Epithelial cell of proximal tubule (primary cell): ENCODE results near the gene SDK1. TPM values are rescaled to one million over a fixed set of nuclear protein-coding genes. Genes with fewer than 3 reads are reported as not detected.
A peak's percentile ranks its signal among the peaks of the same experiment; 100 is the strongest.

Source experiments
- DNase-seq: peaks from one replicate; pipeline ENCODE4 v3.0.0-alpha.2; 2011; ENCODE audit warnings: low read depth
- H3K4me3 ChIP-seq: 2 replicates; pipeline ENCODE4 v1.5.1; 2011; ENCODE audit warnings: low read depth, mild to moderate bottlenecking, low read length
- CTCF ChIP-seq: conservative IDR thresholded peaks from 2 replicates; pipeline ENCODE4 v1.5.1; 2012; ENCODE audit warnings: low read depth, mild to moderate bottlenecking, low read length
- total RNA-seq: library from RNA; depleted of rRNA; stranded (reverse); fragments of >200 nt; gene quantifications from 2 replicates; pipeline ENCODE4 v1.2.3, GENCODE V29; 2015

Gene SDK1
- total RNA-seq, 1 donor from 2014 or later = 0.75 TPM

GRCh38 chr7:3464900-3465622 is 164.0 kb downstream of the SDK1 start:
- TF ChIP-seq CTCF = no peak
- H3K4me3 ChIP-seq = no peak overlapping the region
- no peak for DNase-seq

GRCh38 chr7:3466261-3466660 is 165.2 kb downstream of the SDK1 start:
- no peak overlapping the region for H3K4me3 ChIP-seq
- TF ChIP-seq CTCF = no peak
- DNase-seq = no peak

GRCh38 chr7:3469641-3470040 is 168.6 kb downstream of the SDK1 start:
- no peak overlapping the region for H3K4me3 ChIP-seq
- DNase-seq = no peak
- TF ChIP-seq CTCF = no peak

- no peak overlapping the region for H3K4me3 ChIP-seq
- no peak for TF ChIP-seq CTCF
- no peak for DNase-seq
Measured at GRCh38 chr7:3480197-3480596, 179.1 kb downstream of the SDK1 start.

- no peak overlapping the region for H3K4me3 ChIP-seq
- no peak for DNase-seq
- no peak for TF ChIP-seq CTCF
Measured at GRCh38 chr7:3481435-3481834, 180.4 kb downstream of the SDK1 start.

GRCh38 chr7:3482147-3482921 is 181.3 kb downstream of the SDK1 start:
- TF ChIP-seq CTCF = peak; percentile 78
- peak; percentile 15 for DNase-seq
- no peak overlapping the region for H3K4me3 ChIP-seq
